ENCODE results near the gene TBC1D16.
A peak's percentile ranks its signal among the peaks of the same experiment; 100 is the strongest.

The TBC1D16 gene

DNA sequence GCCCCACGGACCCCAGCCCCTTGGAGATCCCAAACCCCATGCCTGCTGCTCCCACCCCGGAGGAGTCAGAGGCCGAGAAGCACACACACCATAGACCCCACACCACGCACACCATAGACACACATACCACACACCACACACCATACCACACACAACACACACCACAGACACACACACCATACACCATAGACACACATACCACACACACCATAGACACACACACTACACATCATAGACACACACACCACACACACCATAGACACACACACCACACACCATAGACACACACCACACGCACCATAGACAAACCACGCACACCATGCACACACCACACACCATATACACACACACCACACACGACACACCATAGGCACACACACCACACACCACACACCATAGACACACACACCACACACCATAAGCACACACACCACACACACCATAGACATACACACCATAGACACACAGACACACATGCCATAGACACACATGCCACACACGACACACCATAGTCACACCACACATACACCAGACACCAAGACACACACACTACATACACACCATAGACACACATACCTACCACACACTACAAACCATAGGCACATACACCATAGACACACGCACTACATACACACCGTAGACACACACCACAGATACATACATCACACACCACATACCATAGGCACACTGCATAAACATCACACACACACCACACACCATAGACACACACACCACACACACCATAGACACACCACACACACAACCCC, 11.3 kb downstream of the TBC1D16 start:
- no peak for DNase-seq

- no peak for DNase-seq
Measured at GRCh38 chr17:80023481-80024205, 12.0 kb downstream of the TBC1D16 start.

DNA sequence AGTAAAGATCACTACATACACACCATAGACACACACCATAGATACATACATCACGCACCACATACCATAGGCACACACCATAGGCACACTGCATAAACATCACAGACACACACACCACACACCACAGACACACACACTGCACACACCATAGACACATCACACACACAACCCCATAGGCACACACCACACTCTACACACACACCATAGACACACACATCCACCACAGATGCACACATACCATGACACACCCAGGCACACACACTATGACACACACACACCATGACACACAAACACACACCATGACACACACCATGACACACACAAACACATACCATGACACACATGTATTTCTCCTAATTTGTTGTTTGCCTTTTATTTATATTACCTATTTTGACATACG, 14.1 kb downstream of the TBC1D16 start:
- no peak for DNase-seq

DNA sequence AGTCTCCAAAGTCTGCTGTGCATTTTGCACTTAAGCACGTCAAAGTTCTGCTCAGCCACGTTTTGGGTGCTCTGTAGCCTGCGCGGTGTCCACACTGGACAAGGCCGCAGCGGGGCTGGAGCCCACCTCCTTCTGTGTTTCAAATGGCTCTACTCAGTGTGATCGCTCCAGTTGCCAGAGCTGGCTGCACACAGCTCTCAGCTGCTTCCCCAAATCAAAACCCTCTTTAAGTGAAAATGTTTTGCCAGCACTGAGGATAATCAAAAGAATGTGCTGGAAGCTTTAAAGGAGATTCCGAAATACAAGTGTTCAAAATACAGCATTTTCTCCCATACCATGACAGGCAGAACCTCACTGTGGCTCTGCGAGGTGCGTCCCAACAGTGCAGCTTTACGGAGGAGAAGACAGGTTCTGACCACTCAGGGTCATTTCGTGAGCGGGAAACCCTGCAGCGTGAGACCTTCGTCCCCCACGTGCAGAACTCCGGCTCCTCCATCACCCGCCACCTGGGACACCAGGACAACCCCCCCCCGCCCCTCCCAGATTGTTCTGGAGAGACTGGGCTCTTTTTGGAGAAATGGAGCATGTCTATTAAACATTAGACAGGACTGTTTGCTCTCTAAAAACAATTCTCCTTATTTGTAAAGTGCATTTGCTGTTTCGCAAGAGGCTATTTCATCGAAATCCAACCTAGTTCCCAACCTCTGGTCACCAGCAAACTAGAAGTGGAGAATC, 16.6 kb downstream of the TBC1D16 start:
- DNase-seq: no peak

DNA sequence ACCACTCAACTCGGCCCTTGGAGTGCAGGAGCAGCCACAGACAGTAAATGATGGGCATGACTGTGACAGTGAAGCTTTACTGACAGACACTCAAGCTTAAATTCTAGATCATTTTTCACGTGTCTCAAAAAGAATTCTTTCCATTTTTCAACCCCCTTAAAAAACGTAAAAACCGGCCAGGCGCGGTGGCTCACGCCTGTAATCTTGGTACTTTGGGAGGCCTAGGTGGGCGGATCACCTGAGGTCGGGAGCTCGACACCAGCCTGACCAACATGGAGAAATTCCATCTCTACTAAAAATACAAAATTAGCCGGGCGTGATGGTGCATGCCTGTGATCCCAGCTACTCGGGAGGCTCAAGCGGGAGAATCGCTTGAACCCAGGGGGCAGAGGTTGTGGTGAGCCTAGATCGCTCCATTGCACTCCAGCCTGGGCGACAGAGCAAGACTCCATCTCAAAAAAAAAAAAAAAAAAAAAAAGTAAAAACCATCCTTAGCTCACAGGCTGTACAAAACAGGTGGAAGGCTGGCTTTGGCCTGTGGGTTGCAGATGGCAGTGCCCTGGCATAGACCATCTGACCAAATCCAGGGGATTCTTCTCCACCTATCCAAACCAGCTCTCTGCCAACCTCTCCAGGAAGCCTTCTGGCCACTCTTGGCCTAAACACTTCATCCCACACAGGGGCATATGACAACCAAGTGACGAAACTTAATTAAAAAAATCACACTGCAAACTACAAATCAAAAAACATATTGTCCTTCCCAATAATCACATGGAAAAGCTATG, 18.3 kb downstream of the TBC1D16 start:
- DNase-seq: no peak

DNA sequence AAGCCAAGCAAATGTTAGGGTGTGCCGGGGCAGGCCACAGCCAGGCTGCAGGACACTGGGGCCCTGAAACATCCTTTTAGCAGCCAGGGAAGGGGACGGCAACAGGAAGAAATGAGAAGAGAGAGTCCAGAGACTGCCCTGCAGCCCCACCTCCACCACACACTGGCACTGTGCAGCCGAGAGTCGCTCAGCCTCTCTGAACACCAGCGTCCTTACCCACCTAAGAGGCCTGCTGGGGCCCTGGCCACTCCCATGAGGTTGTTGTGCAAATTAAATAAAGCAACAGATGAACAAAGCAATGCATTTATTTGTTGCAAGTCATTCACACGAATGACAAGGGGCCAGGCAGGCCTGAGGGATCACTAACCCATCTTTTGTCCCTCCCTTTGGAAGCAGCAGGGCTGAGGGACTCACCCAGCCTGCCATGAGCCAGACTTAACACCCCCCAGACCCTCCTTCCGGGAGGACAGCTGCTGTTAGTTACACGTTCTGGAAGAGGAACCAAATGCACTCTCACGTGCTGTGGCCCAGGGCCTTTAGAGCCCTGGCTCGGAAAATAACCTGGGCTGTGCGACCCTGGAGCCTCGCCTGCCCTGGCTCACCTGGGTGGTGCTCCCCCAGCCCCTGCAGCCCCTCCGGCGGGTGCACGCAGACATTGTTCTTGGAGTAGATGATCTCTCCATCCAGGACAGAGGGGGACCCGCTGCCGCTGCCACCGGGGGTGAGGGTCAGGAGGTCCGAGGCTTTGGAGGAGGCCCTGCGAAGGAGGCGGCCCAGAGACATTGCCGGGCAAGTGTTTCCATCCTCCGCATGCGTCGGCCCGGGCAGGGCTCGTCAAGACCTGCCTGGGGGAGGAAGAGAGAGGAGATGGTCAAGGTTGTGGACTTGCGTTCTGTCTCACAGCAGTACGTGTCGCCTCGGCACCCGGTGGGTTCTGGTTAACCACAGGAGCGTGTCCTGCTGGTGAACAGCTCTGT, 22.6 kb downstream of the TBC1D16 start:
- no peak for DNase-seq

DNA sequence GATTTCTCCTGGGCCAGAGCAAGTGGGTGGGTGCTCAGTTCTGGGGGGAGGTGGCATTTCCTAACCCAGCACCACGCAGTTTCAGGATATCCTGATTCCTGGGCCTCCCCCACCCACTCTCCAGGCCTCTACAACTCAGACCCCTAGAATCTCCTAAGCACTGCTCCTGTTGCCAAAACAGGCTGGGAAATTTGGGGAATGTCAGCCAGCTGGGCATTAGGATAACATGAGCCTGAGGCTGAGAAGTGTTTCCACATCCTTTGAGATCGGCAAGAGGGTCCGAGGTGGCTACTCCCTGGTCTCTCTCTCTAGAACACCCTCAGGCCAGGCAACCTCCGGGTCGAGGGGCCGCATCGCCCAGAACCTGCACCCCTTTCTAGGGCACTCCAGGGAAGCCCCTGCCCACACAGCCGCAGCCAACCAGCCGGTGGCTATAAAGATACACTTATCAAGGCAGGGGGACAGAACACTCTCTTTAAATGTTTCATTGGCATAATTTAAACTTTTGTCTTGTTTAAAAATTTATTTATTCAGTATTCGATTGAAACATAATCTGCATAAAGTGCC, 23.6 kb downstream of the TBC1D16 start:
- no peak for DNase-seq

DNA sequence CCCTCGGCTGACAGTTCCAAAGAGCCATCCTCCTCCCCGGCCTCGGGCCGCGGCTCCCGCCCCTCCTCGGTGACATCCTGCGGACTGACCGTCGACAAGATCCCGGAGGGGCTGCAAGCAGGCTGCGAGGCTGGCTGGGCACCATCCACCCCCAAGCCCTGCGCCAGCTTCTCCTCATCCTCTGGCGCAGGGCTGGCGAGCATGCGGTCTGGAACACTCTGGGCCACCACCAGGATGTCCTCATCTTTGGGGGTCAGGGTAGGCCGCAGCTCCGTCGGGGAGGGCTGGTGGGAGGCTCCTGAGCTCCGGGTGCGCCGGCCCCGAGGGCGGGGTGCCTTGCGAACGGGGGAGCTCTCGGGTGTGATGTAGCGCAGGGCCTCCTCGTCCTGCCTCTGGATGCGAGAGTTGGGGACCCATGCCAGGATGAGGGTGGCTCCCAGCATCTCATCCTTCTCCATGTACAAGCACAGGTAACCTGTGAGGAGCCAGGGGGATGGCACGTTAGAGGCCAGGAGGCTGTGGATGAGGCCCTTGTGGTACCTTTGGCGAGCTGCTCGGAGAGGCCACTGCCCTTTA, 25.3 kb downstream of the TBC1D16 start:
- DNase-seq: no peak

DNA sequence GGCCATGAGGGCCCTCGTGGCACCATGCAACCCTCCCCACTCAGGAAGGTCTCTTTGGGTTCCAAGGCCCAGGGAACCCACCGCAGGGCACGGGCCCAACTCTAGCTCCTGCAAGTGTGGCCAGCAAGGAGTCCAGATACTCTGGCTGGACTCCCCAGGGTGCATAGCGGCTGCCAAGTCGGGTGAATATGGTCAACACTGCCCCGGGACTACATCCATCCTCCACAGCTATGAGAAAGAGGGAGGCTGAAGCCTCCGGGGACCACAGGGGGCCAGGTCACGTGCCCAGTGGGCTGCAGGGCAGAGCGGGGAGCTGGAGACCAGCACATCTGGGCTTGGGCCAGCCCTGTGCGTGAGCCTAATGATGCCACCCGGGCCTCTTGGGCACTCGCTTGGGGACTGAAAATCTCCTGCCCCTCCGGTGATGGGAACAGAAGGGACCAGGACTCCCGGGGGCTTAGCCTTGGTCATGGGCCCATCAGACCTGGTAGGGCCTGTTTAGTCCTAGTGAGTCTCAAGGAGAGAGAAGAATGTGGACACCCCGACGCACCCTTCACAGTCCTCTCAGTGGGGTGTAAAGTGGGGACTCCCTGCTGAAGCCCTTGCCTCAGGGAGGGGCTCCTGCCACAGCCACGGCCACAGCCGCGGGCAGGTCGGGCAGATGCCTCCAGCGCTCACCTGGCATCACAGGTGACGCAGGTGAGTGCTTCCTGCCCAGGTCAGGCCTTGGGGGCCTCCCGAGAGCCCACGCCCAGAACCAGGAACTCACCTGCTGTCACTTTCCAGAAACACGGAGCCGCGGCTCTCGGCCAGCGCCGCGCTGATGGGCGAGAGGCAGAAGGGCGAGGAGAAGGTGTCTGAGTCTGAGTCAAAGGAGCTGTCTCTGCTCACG, 26.0 kb downstream of the TBC1D16 start:
- DNase-seq: no peak

DNA sequence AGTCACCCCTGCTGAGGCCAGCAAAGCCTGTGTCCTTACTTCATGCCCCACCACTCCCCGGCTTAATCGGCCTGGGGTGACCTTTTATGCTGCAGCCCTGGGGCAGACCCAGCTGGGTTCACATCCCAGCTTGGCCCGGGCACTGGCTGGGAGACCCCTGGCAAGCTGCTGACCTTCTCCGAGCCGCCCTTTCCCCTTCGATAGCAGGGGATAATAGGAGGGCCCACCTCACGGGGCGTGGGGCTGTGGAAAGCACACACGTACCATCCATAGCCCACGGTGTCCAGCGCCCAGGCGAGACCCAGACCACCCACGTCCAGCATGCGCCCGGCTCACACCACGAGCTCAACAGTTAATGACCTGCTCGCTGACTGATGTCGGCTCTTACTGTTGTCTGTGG, 26.8 kb downstream of the TBC1D16 start:
- no peak for DNase-seq

DNA sequence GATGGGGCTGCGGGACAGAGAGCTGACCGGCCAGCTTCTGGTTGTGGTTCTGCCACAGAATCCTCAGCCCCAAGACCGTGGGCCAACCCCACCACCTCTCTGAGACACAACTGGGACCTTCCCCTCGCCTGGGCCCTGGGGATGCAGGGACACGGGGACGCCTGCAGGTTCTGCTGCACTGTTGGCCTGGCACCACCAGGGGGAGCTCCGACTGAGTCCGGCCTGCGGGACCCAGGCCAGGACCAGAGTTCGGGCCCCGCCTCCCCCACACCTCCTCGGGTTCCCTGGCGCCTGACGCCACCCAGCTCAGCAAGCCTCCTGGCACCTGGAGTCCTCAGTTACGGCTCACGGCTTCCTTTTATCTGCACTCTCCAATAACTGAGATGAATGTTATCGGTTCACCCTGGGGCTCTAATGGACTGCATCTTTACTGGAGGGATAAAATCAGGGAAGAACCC, 27.3 kb downstream of the TBC1D16 start:
- peak; percentile 28 for DNase-seq

GRCh38 chr17:80007939-80008338, 27.7 kb downstream of the TBC1D16 start:
- no peak for DNase-seq

DNA sequence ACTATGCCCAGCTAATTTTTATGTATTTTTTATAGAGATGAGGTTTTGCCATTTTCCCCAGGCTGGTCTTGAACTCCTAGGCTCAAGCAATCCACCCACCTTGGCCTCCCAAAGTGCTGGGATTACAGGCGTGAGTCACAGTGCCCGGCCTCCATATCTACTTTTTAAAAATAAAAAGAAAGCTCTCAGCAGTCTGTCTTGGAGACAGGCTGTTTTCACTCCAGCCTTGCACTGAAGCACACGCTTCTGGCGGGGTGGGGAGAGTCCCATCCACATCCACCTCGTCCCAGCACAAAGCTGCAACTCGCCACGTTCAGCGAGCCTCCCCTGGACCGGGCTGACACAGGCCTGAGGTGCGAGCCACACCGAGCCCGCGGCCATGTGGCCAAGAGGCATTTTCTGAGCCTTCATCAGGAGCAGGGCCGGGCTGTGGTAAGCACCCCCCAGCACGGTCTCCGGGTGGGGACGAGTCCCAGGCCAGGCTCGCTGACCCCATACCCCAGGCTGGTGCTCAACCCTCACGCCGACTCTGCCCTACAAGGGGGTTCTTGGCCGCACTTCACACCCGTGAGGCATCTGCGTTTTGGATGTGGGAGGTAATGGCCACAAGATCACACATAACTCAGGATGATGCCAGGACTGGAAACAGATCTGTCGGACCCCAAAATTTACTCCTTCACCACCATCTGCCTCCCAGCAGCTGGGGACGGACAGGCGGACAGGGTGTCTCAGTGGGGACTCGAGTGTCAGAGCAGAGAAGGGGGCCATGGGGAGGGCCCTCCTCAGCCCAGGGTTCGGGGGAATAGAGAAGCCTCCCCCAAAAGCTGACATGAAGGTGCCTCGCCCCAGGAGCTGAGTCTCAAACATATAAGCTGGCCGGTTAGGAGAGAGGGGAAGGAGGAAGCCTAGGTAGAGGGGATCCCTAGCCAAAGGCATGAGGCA, 28.6 kb downstream of the TBC1D16 start:
- DNase-seq: no peak

- DNase-seq: no peak
Measured at GRCh38 chr17:80006339-80006720, 29.3 kb downstream of the TBC1D16 start.

DNA sequence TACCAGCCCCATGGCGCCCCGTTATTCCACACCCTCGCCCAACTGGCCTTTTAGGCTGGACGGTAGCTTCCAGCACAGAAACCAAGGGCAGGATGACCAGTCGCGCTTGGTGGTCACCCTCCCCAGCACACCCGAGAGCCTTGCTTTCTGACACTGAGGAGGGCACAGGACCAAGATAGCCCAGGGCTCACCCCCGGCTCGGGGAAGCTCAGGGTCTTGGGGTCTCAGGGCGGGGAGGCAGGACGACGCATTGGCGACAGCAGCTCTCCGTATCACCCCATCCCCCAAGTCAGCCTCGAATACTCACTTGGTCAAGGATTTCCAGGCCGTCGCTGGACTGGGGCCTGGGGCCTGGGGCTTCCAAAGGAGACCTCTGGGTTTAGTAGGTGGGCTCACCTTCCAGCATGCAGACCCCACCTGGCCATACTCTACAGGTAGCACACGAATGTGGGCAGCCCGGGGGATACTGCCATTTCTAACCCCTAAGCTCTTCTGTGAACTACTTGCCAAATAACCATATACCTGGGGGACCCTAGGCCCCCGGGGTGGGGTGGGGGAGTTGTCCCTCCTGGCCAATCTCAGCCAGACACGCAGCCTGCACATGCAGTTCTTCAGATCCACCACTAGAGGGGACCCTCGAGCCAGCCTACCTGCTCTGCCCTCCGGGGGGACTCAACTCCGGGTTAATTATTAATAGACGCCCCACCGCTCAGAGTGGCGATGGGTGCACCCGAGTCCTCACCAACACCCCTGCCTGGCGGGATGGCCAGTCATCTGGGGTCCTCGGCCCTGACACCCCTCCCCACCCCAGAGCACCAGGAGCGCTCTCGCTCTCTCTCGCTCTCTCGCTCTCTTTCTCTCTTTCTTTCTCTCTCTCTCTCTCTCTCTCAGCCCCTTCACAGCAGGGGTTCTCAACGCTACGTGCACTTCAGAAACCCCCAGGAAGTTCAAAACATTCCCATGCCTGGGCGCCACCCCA, 30.0 kb downstream of the TBC1D16 start:
- peak; percentile 29 for DNase-seq

- DNase-seq: no peak
Measured at GRCh38 chr17:80003969-80004368, 31.7 kb downstream of the TBC1D16 start.

Data from MV-4-11 (cell line).